HFFc6 (cell line): ENCODE measurements around the gene OR5T1. TPM values are rescaled to one million over a fixed set of nuclear protein-coding genes. Genes with fewer than 3 reads are reported as not detected.

Source experiments
- DNase-seq: peaks from one replicate; pipeline ENCODE4 v3.0.0-alpha.2; 2018
- H3K27ac Mint-ChIP-seq: 2 replicates; pipeline ENCODE4 v1.8.0; 2020; ENCODE audit warnings: mild to moderate bottlenecking, mixed read lengths
- H3K27me3 Mint-ChIP-seq: 2 replicates; pipeline ENCODE4 v1.8.0; 2021; ENCODE audit warnings: mild to moderate bottlenecking, moderate library complexity, mixed read lengths; ENCODE audit not compliant: insufficient read depth
- H3K36me3 Mint-ChIP-seq: 2 replicates; pipeline ENCODE4 v1.8.0; 2021; ENCODE audit warnings: low read depth, mixed read lengths
- H3K4me1 Mint-ChIP-seq: 2 replicates; pipeline ENCODE4 v1.8.0; 2020; ENCODE audit warnings: low read depth, mixed read lengths
- H3K4me3 Mint-ChIP-seq: 2 replicates; pipeline ENCODE4 v1.8.0; 2020; ENCODE audit warnings: mild to moderate bottlenecking, moderate library complexity, mixed read lengths
- H3K9me3 Mint-ChIP-seq: 2 replicates; pipeline ENCODE4 v1.8.0; 2020; ENCODE audit warnings: mild to moderate bottlenecking, mixed read lengths
- CTCF ChIP-seq: fragments of 200-600 bp; sonication (generic); IDR thresholded peaks from 2 replicates; pipeline ENCODE4 v1.5.0; 2021; ENCODE audit warnings: antibody characterized with exemption, mild to moderate bottlenecking
- total RNA-seq, 6 experiments: library from RNA; stranded (reverse); fragmentation: NEBNext Ultra II Directional; extraction: Animal tissue kit (Norgen Biotek cat#: 25700); gene quantifications; 2 replicates in 1 of 6; 3 replicates in 5 of 6; pipeline ENCODE4 v1.2.3, GENCODE V29; 2021

The OR5T1 gene
- total RNA-seq, 6 experiments from 2014 or later, result not detected

GRCh38 chr11:56296898-56297297 is 22.9 kb downstream of the OR5T1 start:
- no peaks in the 10 kb centered on the region for H3K27me3 Mint-ChIP-seq
- H3K27ac Mint-ChIP-seq, result no peak overlapping the region
- no peaks in the 10 kb centered on the region for H3K36me3 Mint-ChIP-seq
- H3K4me3 Mint-ChIP-seq, result no peak overlapping the region
- no peak for DNase-seq
- H3K9me3 Mint-ChIP-seq, result peaks cover 13% of the 10 kb centered on the region
- no peaks in the 10 kb centered on the region for H3K4me1 Mint-ChIP-seq
- no peak for TF ChIP-seq CTCF

GRCh38 chr11:56307836-56308235 is 33.9 kb downstream of the OR5T1 start:
- Mint-ChIP-seq H3K27ac (no peak overlapping the region), H3K4me1 (no peaks in the 10 kb centered on the region), H3K27me3 (no peaks in the 10 kb centered on the region), H3K36me3 (peaks cover 4% of the 10 kb centered on the region; the same call in 1 of the 2 replicates), H3K4me3 (no peak overlapping the region), H3K9me3 (peaks cover 61% of the 10 kb centered on the region)
- TF ChIP-seq CTCF, result no peak
- DNase-seq, result no peak

GRCh38 chr11:56314844-56315243 is 40.9 kb downstream of the OR5T1 start, which contains the start of gene OR8K3:
OR8K3 (plus strand) TSS chr11:56315144; CDS start chr11:56318307, 3,163 bp downstream.
- Mint-ChIP-seq H3K27ac (no peak within 1 kb of the TSS), H3K4me3 (no peak within 1 kb of the TSS), H3K9me3 (peaks cover 8% of the 10 kb centered on the region), H3K27me3 (no peaks in the 10 kb centered on the region), H3K36me3 (no peaks in the 10 kb centered on the region), H3K4me1 (no peaks in the 10 kb centered on the region)
- DNase-seq, result no peak
- TF ChIP-seq CTCF, result no peak

Other genes with a start within 250 kb of the OR5T1 start
- gene OR5AS1, start 246.5 kb upstream of the OR5T1 start, total RNA-seq, result not detected
- gene OR8I2, start 180.8 kb upstream of the OR5T1 start, total RNA-seq, result not detected
- not detected for gene OR8H2, start 170.5 kb upstream of the OR5T1 start, total RNA-seq
- gene OR8H3, start 151.8 kb upstream of the OR5T1 start, total RNA-seq, result not detected
- gene OR8J3, start 134.0 kb upstream of the OR5T1 start, total RNA-seq, result not detected
- gene OR8K5, start 113.8 kb upstream of the OR5T1 start, total RNA-seq, result not detected
- gene OR5J2, start 97.5 kb upstream of the OR5T1 start, total RNA-seq, result not detected
- gene OR5T2, start 39.9 kb upstream of the OR5T1 start, total RNA-seq, result not detected
- not detected for gene OR5T3, start 21.9 kb upstream of the OR5T1 start, total RNA-seq
- gene OR8H1, start 18.1 kb downstream of the OR5T1 start, total RNA-seq, result not detected
- not detected for gene OR8K3, start 41.0 kb downstream of the OR5T1 start, total RNA-seq
- not detected for gene OR8K1, start 71.9 kb downstream of the OR5T1 start, total RNA-seq
- gene OR8J1, start 80.1 kb downstream of the OR5T1 start, total RNA-seq, result not detected
- not detected for gene OR8U1, start 101.5 kb downstream of the OR5T1 start, total RNA-seq
- gene OR5AL1, start 138.5 kb downstream of the OR5T1 start, total RNA-seq, result not detected
- gene OR5M3, start 199.2 kb downstream of the OR5T1 start, total RNA-seq, result not detected
- not detected for gene OR5M8, start 217.2 kb downstream of the OR5T1 start, total RNA-seq